SW480 (cell line): ENCODE data around the gene PRKCH.
"Not testable (repeated sequence)": the region's sequence is repeated elsewhere in the genome, so short reads cannot be mapped to it uniquely, and the experiment has no call there.

Experiments used
- DNase-seq: peaks from one replicate; pipeline ENCODE4 v3.0.0-alpha.2; 2016; ENCODE audit warnings: low spot score

Gene PRKCH

GRCh38 chr14:61516118-61516743 lies 194.9 kb downstream of the PRKCH start:
- DNase-seq: no peak

GRCh38 chr14:61516964-61517653 lies 195.7 kb downstream of the PRKCH start:
- DNase-seq: no peak

GRCh38 chr14:61517911-61518384 lies 196.6 kb downstream of the PRKCH start:
- no peak for DNase-seq

- DNase-seq: no peak
These were observed 197.0 kb downstream of the PRKCH start for GRCh38 chr14:61518403-61518802.

GRCh38 chr14:61519106-61519505 lies 197.7 kb downstream of the PRKCH start:
- DNase-seq: no peak

- DNase-seq: no peak
These were observed 198.4 kb downstream of the PRKCH start for GRCh38 chr14:61519735-61520134.

GRCh38 chr14:61520576-61520975 lies 199.2 kb downstream of the PRKCH start:
- no peak for DNase-seq

GRCh38 chr14:61521773-61522172 lies 200.4 kb downstream of the PRKCH start:
- no peak for DNase-seq

GRCh38 chr14:61523751-61524150 lies 202.4 kb downstream of the PRKCH start:
- no peak for DNase-seq

GRCh38 chr14:61524211-61524806 lies 202.9 kb downstream of the PRKCH start:
- DNase-seq: peak; percentile 82

GRCh38 chr14:61524936-61525292 lies 203.5 kb downstream of the PRKCH start:
- DNase-seq: no peak

- peak; percentile 67 for DNase-seq
These were observed 204.1 kb downstream of the PRKCH start for GRCh38 chr14:61525293-61526011.

- DNase-seq: no peak
These were observed 205.3 kb downstream of the PRKCH start for GRCh38 chr14:61526405-61527312.

GRCh38 chr14:61527325-61528100 lies 206.1 kb downstream of the PRKCH start:
- peak; percentile 39 for DNase-seq

GRCh38 chr14:61528591-61529021 lies 207.2 kb downstream of the PRKCH start:
- no peak for DNase-seq

- DNase-seq: not testable (repeated sequence)
These were observed 208.0 kb downstream of the PRKCH start for GRCh38 chr14:61529360-61529759.

GRCh38 chr14:61530296-61530695 lies 208.9 kb downstream of the PRKCH start:
- no peak for DNase-seq

GRCh38 chr14:61530896-61531295 lies 209.5 kb downstream of the PRKCH start:
- no peak for DNase-seq

- no peak for DNase-seq
These were observed 210.2 kb downstream of the PRKCH start for GRCh38 chr14:61531465-61532122.

GRCh38 chr14:61532123-61532505 lies 210.7 kb downstream of the PRKCH start:
- no peak for DNase-seq
